ENCODE results near the gene UBXN10. TPM values are rescaled to one million over a fixed set of nuclear protein-coding genes. Genes with fewer than 3 reads are reported as not detected.

The UBXN10 gene
- total and polyA plus RNA-seq, 2 of the 13 experiments (the other 11 are each of a cell fraction or from before 2014, with no cell fraction given) = 0.04 to 0.05 TPM

- Histone ChIP-seq H3K9me3 (ENCODE audit: low read length) (no peaks in the 10 kb centered on the region), H3K36me3 (replicated peaks in 1 of 2; ENCODE audit: control insufficient read depth in 1 of 2, insufficient read depth in 2 of 2, low read length in 2 of 2) (no peaks in the 10 kb centered on the region), H3K4me3 (replicated peaks in 1 of 3; ENCODE audit: insufficient read depth in 1 of 3, low read depth in 2 of 3, low read length in 3 of 3) (no peak overlapping the region), H3K9ac (ENCODE audit: insufficient read depth, low read depth, low read length) (no peak overlapping the region), H4K20me1 (ENCODE audit: insufficient read depth, low read length) (no peaks in the 10 kb centered on the region), H3K27ac (ENCODE audit: extremely low read length, insufficient read depth, low read length) (no peak overlapping the region), H3K79me2 (ENCODE audit: insufficient read depth, low read length) (no peaks in the 10 kb centered on the region), H2AFZ (ENCODE audit: low read length) (no peak overlapping the region), H3K4me1 (ENCODE audit: insufficient read depth, low read length) (peaks cover 5% of the 10 kb centered on the region; the same call in 1 of the 2 replicates), H3K4me2 (ENCODE audit: low read depth, low read length) (no peak overlapping the region), H3K27me3 (ENCODE audit: control insufficient read depth in 1 of 2, insufficient read depth in 2 of 2, low read length in 2 of 2) (peaks cover 3 to 20% of the 10 kb centered on the region in 2 experiments; a peak in 3 of 5 replicates)
- no TSS peak for BruUV-seq (replicated peaks)
- CTCF ChIA-PET (ENCODE audit: low intra/inter-chr PET ratio, low total read pairs) = no interaction called here
- WGBS (ENCODE audit: low lambda C conversion rate) = 6% methylated on average over 1 of the region's 1 CpG
- intact Hi-C loops (cut with micrococcal nuclease; ENCODE audit: unreplicated experiment) (no loop called here), in situ Hi-C loops (cut with HindIII; ENCODE audit: extremely low pct_ligation_motif_present, low pct_unique_long_range_greater_than_20kb) (loop anchor here (10.0 kb wide), 1 partner anchor 223 kb away; the partner anchor contains the start of gene PLA2G2A)
- FAIRE-seq (no peak), DNase-seq (ENCODE audit: low spot score) (no peak), ATAC-seq (no peak)
- POLR2A ChIA-PET = no interaction called here
- TF ChIP-seq ZNF770 (CRISPR knock-in tag; IDR thresholded peaks at IDR 0.05) (no peak), HNF1A (IDR thresholded peaks at IDR 0.05; ENCODE audit: low read depth) (no peak), HNF1A (CRISPR knock-in tag; IDR thresholded peaks at IDR 0.05; ENCODE audit: borderline replicate concordance) (no peak), KMT2B (CRISPR knock-in tag; IDR thresholded peaks at IDR 0.05) (no peak), MIXL1 (CRISPR knock-in tag; IDR thresholded peaks at IDR 0.05) (no peak), RFX1 (IDR thresholded peaks at IDR 0.05) (no peak), ETS1 (CRISPR knock-in tag; IDR thresholded peaks at IDR 0.05) (no peak), ZNF30 (CRISPR knock-in tag; IDR thresholded peaks at IDR 0.05) (no peak), HNRNPL (IDR thresholded peaks at IDR 0.05; ENCODE audit: low read depth, low read length) (no peak), RARA (CRISPR knock-in tag; IDR thresholded peaks at IDR 0.05) (no peak), RXRB (CRISPR knock-in tag; IDR thresholded peaks at IDR 0.05; ENCODE audit: borderline replicate concordance) (no peak), ZNF790 (CRISPR knock-in tag; IDR thresholded peaks at IDR 0.05; ENCODE audit: borderline replicate concordance) (no peak)
Measured at GRCh38 chr1:20198296-20198695, 12.4 kb downstream of the UBXN10 start.
